ENCODE data around the gene STK24.

STK24 gene

GRCh38 chr13:98510156-98510509 is 66.8 kb downstream of the STK24 start:
- no peak for DNase-seq (ENCODE audit: low read depth in 2 of 2)

GRCh38 chr13:98509271-98510155 is 67.4 kb downstream of the STK24 start:
- peak; percentile 65 to 66 for DNase-seq (ENCODE audit: low read depth in 2 of 2)

- DNase-seq (ENCODE audit: low read depth in 2 of 2) = peak; percentile 53 to 55
Observed at GRCh38 chr13:98508685-98509084, 68.2 kb downstream of the STK24 start.

- DNase-seq (ENCODE audit: low read depth in 2 of 2) = peak in 1 of 2 experiments; percentile 40
Observed at GRCh38 chr13:98508280-98508679, 68.6 kb downstream of the STK24 start.

GRCh38 chr13:98507282-98507797 is 69.6 kb downstream of the STK24 start:
- DNase-seq (ENCODE audit: low read depth in 2 of 2) = no peak

GRCh38 chr13:98506728-98507230 is 70.1 kb downstream of the STK24 start:
- no peak for DNase-seq (ENCODE audit: low read depth in 2 of 2)

- DNase-seq (ENCODE audit: low read depth in 2 of 2) = no peak
Observed at GRCh38 chr13:98506322-98506721, 70.6 kb downstream of the STK24 start.

GRCh38 chr13:98505217-98505616 is 71.7 kb downstream of the STK24 start:
- DNase-seq (ENCODE audit: low read depth in 2 of 2) = no peak

GRCh38 chr13:98504371-98504963 is 72.4 kb downstream of the STK24 start:
- no peak for DNase-seq (ENCODE audit: low read depth in 2 of 2)

- no peak for DNase-seq (ENCODE audit: low read depth in 2 of 2)
Observed at GRCh38 chr13:98504029-98504351, 72.9 kb downstream of the STK24 start.

GRCh38 chr13:98503175-98504028 is 73.5 kb downstream of the STK24 start:
- DNase-seq (ENCODE audit: low read depth in 2 of 2) = no peak

GRCh38 chr13:98500963-98501421 is 75.9 kb downstream of the STK24 start:
- DNase-seq (ENCODE audit: low read depth in 2 of 2) = no peak

GRCh38 chr13:98496966-98497365 is 79.9 kb downstream of the STK24 start:
- DNase-seq (ENCODE audit: low read depth in 2 of 2) = no peak

- no peak for DNase-seq (ENCODE audit: low read depth in 2 of 2)
Observed at GRCh38 chr13:98496479-98496791, 80.5 kb downstream of the STK24 start.

- no peak for DNase-seq (ENCODE audit: low read depth in 2 of 2)
Observed at GRCh38 chr13:98495627-98496478, 81.1 kb downstream of the STK24 start.

GRCh38 chr13:98494769-98495168 is 82.1 kb downstream of the STK24 start:
- DNase-seq (ENCODE audit: low read depth in 2 of 2) = no peak

GRCh38 chr13:98493042-98493712 is 83.7 kb downstream of the STK24 start:
- no peak for DNase-seq (ENCODE audit: low read depth in 2 of 2)

GRCh38 chr13:98492335-98493041 is 84.4 kb downstream of the STK24 start:
- peak in 1 of 2 experiments; percentile 44 for DNase-seq (ENCODE audit: low read depth in 2 of 2)

GRCh38 chr13:98490866-98491265 is 86.0 kb downstream of the STK24 start:
- no peak for DNase-seq (ENCODE audit: low read depth in 2 of 2)

Data from fibroblast of skin of left quadriceps (primary cell).